Measurements from ENCODE around the gene CDC45. TPM values are rescaled to one million over a fixed set of nuclear protein-coding genes. Genes with fewer than 3 reads are reported as not detected.

CDC45 gene
- total and polyA plus RNA-seq, 2 donors from 2014 or later: 0.32 to 1.1 TPM

GRCh38 chr22:19506212-19506611, 26.5 kb downstream of the CDC45 start:
- no peaks in the 10 kb centered on the region for H3K27me3 ChIP-seq (ENCODE audit: control insufficient read depth, insufficient read depth, low read length)
- H3K9me3 ChIP-seq (ENCODE audit: control insufficient read depth in 2 of 3, insufficient read depth in 1 of 3, low read length in 3 of 3): no peaks in the 10 kb centered on the region
- TF ChIP-seq, protein P1, sequence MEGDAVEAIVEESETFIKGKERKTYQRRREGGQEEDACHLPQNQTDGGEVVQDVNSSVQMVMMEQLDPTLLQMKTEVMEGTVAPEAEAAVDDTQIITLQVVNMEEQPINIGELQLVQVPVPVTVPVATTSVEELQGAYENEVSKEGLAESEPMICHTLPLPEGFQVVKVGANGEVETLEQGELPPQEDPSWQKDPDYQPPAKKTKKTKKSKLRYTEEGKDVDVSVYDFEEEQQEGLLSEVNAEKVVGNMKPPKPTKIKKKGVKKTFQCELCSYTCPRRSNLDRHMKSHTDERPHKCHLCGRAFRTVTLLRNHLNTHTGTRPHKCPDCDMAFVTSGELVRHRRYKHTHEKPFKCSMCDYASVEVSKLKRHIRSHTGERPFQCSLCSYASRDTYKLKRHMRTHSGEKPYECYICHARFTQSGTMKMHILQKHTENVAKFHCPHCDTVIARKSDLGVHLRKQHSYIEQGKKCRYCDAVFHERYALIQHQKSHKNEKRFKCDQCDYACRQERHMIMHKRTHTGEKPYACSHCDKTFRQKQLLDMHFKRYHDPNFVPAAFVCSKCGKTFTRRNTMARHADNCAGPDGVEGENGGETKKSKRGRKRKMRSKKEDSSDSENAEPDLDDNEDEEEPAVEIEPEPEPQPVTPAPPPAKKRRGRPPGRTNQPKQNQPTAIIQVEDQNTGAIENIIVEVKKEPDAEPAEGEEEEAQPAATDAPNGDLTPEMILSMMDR (IDR thresholded peaks at IDR 0.05; ENCODE audit: borderline replicate concordance, extremely low read depth, insufficient read depth): no peak
- H3K36me3 ChIP-seq (ENCODE audit: control insufficient read depth in 2 of 3, insufficient read depth in 3 of 3, low read length in 3 of 3): no peaks in the 10 kb centered on the region
- intact Hi-C loops (cut with DNase I): no loop called here
- no peak overlapping the region for H3K27ac ChIP-seq (ENCODE audit: low read depth in 2 of 2, low read length in 2 of 2)
- H3K4me3 ChIP-seq (ENCODE audit: low read length in 3 of 3): no peak overlapping the region
- DNase-seq: no peak
- FAIRE-seq: no peak
- no peak overlapping the region for H3K9ac ChIP-seq (ENCODE audit: low read length in 3 of 3)
- no peaks in the 10 kb centered on the region for H3K4me1 ChIP-seq (ENCODE audit: control insufficient read depth in 2 of 3, insufficient read depth in 2 of 3, low read depth in 1 of 3, low read length in 3 of 3)

DNA sequence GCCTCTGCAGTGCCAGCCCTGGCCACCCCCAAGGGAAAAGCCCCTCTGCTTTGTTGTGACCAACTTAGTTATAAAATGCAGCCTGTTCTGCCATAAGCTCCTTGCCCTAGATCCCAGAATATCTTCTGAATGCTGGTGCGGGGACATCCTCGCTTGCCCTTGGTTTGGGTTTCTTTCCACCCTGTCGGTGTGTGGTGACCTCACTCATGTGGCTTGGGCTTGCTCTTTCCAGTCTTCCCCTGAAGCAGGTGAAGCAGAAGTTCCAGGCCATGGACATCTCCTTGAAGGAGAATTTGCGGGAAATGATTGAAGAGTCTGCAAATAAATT, 27.8 kb downstream of the CDC45 start:
- FAIRE-seq: no peak

GRCh38 chr22:19508024-19508776, 28.5 kb downstream of the CDC45 start:
- no peak for FAIRE-seq
- Histone ChIP-seq H3K36me3 (ENCODE audit: control insufficient read depth in 2 of 3, insufficient read depth in 3 of 3, low read length in 3 of 3) (no peaks in the 10 kb centered on the region), H3K27me3 (ENCODE audit: control insufficient read depth, insufficient read depth, low read length) (no peaks in the 10 kb centered on the region), H3K27ac (ENCODE audit: low read depth in 2 of 2, low read length in 2 of 2) (no peak overlapping the region), H3K4me1 (ENCODE audit: control insufficient read depth in 2 of 3, insufficient read depth in 2 of 3, low read depth in 1 of 3, low read length in 3 of 3) (no peaks in the 10 kb centered on the region), H3K9ac (ENCODE audit: low read length in 3 of 3) (no peak overlapping the region), H3K9me3 (ENCODE audit: control insufficient read depth in 2 of 3, insufficient read depth in 1 of 3, low read length in 3 of 3) (no peaks in the 10 kb centered on the region), H3K4me3 (ENCODE audit: low read length in 3 of 3) (no peak overlapping the region)
- intact Hi-C loops (cut with DNase I): no loop called here
- TF ChIP-seq, protein P1 (IDR thresholded peaks at IDR 0.05; ENCODE audit: borderline replicate concordance, extremely low read depth, insufficient read depth): no peak
- DNase-seq: no peak

More for the DNA sequence above, 27.8 kb downstream of the CDC45 start:
- no peaks in the 10 kb centered on the region for H3K27me3 ChIP-seq (ENCODE audit: control insufficient read depth, insufficient read depth, low read length)
- TF ChIP-seq, protein P1 (IDR thresholded peaks at IDR 0.05; ENCODE audit: borderline replicate concordance, extremely low read depth, insufficient read depth): no peak
- no peak overlapping the region for H3K4me3 ChIP-seq (ENCODE audit: low read length in 3 of 3)
- H3K9ac ChIP-seq (ENCODE audit: low read length in 3 of 3): no peak overlapping the region
- no peak overlapping the region for H3K27ac ChIP-seq (ENCODE audit: low read depth in 2 of 2, low read length in 2 of 2)
- no peaks in the 10 kb centered on the region for H3K9me3 ChIP-seq (ENCODE audit: control insufficient read depth in 2 of 3, insufficient read depth in 1 of 3, low read length in 3 of 3)
- intact Hi-C loops (cut with DNase I): no loop called here
- DNase-seq: no peak
- H3K4me1 ChIP-seq (ENCODE audit: control insufficient read depth in 2 of 3, insufficient read depth in 2 of 3, low read depth in 1 of 3, low read length in 3 of 3): no peaks in the 10 kb centered on the region
- no peaks in the 10 kb centered on the region for H3K36me3 ChIP-seq (ENCODE audit: control insufficient read depth in 2 of 3, insufficient read depth in 3 of 3, low read length in 3 of 3)

DNA sequence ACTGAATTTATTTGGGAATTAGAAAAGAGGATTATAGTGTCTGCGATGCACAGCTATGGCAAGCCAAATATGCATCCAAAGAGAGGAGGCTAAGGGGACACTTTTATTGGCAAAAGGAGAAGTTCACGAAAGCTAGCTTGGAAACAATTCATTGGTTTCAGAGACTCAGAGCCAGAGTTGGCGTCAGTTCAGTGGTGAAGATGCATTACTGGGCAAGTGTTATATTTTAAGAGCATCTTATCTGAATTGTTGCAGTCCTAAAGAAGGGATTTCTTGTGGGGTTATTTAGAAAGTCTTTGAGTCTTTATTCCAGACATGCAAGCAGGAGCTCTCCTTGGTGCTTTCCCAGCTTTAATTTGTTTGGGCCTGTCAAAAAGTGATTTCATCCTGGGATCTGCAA, 29.5 kb downstream of the CDC45 start:
- H3K9me3 ChIP-seq (ENCODE audit: control insufficient read depth in 2 of 3, insufficient read depth in 1 of 3, low read length in 3 of 3): peaks cover 0 to 4% (median 2%) of the 10 kb centered on the region in 3 donors
- no peaks in the 10 kb centered on the region for H3K4me1 ChIP-seq (ENCODE audit: control insufficient read depth in 2 of 3, insufficient read depth in 2 of 3, low read depth in 1 of 3, low read length in 3 of 3)
- H3K27ac ChIP-seq (ENCODE audit: low read depth in 2 of 2, low read length in 2 of 2): no peak overlapping the region
- H3K27me3 ChIP-seq (ENCODE audit: control insufficient read depth, insufficient read depth, low read length): no peaks in the 10 kb centered on the region
- DNase-seq (no peak), FAIRE-seq (no peak)
- TF ChIP-seq, protein P1 (IDR thresholded peaks at IDR 0.05; ENCODE audit: borderline replicate concordance, extremely low read depth, insufficient read depth): no peak
- H3K36me3 ChIP-seq (ENCODE audit: control insufficient read depth in 2 of 3, insufficient read depth in 3 of 3, low read length in 3 of 3): no peaks in the 10 kb centered on the region
- intact Hi-C loops (cut with DNase I): no loop called here
- H3K9ac ChIP-seq (ENCODE audit: low read length in 3 of 3): no peak overlapping the region
- no peak overlapping the region for H3K4me3 ChIP-seq (ENCODE audit: low read length in 3 of 3)

All from kidney (tissue), 14 donors.